NB4 (cell line): ENCODE data around the gene ACTN1.

ENCODE experiments used
- POLR2A ChIP-seq: IDR thresholded peaks from 2 replicates; pipeline ENCODE4 v1.6.1; 2011; ENCODE audit warnings: mild to moderate bottlenecking; ENCODE audit not compliant: insufficient read length; ENCODE audit errors: extremely low read depth
- TF ChIP-seq, protein P1 (sequence below): IDR thresholded peaks from one replicate; pipeline ENCODE4 v1.5.1; 2012; ENCODE audit warnings: low read depth, low read length
- TF ChIP-seq, protein P2 (sequence below): IDR thresholded peaks from 2 replicates; pipeline ENCODE4 v1.6.1; 2011; ENCODE audit warnings: low read depth, low read length

DNA sequence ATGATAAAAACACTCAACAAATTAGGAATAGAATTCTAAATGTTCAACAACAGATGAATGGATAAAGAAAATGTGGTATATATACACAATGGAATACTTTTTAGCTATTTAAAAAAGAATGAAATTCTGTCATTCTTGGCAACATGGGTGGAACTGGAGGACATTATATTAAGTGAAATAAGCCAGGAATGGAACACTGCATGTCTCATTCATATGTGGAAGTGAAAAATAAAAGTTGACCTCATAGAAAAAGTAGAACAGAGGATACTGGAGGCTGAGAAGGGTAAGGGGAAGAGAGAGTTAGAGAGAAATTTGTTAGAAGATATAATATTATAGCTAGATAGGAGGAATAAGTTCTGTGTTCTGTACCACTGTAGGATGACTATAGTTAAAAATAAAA lies 150.4 kb downstream of the ACTN1 start:
- TF ChIP-seq POLR2A, result no peak
- TF ChIP-seq, protein P1, sequence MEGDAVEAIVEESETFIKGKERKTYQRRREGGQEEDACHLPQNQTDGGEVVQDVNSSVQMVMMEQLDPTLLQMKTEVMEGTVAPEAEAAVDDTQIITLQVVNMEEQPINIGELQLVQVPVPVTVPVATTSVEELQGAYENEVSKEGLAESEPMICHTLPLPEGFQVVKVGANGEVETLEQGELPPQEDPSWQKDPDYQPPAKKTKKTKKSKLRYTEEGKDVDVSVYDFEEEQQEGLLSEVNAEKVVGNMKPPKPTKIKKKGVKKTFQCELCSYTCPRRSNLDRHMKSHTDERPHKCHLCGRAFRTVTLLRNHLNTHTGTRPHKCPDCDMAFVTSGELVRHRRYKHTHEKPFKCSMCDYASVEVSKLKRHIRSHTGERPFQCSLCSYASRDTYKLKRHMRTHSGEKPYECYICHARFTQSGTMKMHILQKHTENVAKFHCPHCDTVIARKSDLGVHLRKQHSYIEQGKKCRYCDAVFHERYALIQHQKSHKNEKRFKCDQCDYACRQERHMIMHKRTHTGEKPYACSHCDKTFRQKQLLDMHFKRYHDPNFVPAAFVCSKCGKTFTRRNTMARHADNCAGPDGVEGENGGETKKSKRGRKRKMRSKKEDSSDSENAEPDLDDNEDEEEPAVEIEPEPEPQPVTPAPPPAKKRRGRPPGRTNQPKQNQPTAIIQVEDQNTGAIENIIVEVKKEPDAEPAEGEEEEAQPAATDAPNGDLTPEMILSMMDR, result no peak
- TF ChIP-seq, protein P2, sequence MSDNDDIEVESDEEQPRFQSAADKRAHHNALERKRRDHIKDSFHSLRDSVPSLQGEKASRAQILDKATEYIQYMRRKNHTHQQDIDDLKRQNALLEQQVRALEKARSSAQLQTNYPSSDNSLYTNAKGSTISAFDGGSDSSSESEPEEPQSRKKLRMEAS, result no peak
